ENCODE measurements around the gene PPIL6. TPM values are rescaled to one million over a fixed set of nuclear protein-coding genes. Genes with fewer than 3 reads are reported as not detected.

Gene PPIL6
- total and polyA plus RNA-seq, 2 experiments from 2014 or later = 1.7 TPM

DNA sequence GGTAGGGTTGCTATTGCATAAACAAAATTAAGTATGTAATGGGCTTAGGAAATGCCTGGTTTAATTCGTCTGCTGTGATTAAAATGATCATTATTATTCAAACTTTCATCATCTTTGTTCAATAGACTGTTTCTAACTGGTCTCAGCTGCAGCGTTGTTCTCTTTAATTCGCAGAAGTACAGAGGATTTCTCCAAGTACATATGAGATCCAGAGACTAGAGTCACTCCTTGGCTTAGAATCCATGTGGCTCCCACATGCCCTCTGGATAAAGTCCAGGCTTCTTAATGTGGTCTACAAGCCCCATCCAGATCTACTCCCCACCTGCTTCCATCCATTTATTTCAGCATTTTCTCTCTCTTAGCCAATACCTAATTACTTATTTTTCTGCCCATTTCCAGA is 43.7 kb upstream of the PPIL6 start (continued):
- TF ChIP-seq EZH2 (IDR thresholded peaks at IDR 0.05; ENCODE audit: low read depth, unreplicated experiment) = no peak
- TF ChIP-seq NANOG (IDR thresholded peaks at IDR 0.05; ENCODE audit: borderline replicate concordance) = no peak
- TF ChIP-seq STAT1 (IDR thresholded peaks at IDR 0.05; ENCODE audit: unreplicated experiment) = no peak
- TF ChIP-seq, protein P1, sequence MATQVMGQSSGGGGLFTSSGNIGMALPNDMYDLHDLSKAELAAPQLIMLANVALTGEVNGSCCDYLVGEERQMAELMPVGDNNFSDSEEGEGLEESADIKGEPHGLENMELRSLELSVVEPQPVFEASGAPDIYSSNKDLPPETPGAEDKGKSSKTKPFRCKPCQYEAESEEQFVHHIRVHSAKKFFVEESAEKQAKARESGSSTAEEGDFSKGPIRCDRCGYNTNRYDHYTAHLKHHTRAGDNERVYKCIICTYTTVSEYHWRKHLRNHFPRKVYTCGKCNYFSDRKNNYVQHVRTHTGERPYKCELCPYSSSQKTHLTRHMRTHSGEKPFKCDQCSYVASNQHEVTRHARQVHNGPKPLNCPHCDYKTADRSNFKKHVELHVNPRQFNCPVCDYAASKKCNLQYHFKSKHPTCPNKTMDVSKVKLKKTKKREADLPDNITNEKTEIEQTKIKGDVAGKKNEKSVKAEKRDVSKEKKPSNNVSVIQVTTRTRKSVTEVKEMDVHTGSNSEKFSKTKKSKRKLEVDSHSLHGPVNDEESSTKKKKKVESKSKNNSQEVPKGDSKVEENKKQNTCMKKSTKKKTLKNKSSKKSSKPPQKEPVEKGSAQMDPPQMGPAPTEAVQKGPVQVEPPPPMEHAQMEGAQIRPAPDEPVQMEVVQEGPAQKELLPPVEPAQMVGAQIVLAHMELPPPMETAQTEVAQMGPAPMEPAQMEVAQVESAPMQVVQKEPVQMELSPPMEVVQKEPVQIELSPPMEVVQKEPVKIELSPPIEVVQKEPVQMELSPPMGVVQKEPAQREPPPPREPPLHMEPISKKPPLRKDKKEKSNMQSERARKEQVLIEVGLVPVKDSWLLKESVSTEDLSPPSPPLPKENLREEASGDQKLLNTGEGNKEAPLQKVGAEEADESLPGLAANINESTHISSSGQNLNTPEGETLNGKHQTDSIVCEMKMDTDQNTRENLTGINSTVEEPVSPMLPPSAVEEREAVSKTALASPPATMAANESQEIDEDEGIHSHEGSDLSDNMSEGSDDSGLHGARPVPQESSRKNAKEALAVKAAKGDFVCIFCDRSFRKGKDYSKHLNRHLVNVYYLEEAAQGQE (IDR thresholded peaks at IDR 0.05; ENCODE audit: unreplicated experiment) = no peak
- TF ChIP-seq, protein P2, sequence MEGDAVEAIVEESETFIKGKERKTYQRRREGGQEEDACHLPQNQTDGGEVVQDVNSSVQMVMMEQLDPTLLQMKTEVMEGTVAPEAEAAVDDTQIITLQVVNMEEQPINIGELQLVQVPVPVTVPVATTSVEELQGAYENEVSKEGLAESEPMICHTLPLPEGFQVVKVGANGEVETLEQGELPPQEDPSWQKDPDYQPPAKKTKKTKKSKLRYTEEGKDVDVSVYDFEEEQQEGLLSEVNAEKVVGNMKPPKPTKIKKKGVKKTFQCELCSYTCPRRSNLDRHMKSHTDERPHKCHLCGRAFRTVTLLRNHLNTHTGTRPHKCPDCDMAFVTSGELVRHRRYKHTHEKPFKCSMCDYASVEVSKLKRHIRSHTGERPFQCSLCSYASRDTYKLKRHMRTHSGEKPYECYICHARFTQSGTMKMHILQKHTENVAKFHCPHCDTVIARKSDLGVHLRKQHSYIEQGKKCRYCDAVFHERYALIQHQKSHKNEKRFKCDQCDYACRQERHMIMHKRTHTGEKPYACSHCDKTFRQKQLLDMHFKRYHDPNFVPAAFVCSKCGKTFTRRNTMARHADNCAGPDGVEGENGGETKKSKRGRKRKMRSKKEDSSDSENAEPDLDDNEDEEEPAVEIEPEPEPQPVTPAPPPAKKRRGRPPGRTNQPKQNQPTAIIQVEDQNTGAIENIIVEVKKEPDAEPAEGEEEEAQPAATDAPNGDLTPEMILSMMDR (conservative IDR thresholded peaks at IDR 0.05; ENCODE audit: low read depth in 2 of 2) = no peak
- no peak for TF ChIP-seq ZNF114 (CRISPR knock-in tag; IDR thresholded peaks at IDR 0.05)

DNA sequence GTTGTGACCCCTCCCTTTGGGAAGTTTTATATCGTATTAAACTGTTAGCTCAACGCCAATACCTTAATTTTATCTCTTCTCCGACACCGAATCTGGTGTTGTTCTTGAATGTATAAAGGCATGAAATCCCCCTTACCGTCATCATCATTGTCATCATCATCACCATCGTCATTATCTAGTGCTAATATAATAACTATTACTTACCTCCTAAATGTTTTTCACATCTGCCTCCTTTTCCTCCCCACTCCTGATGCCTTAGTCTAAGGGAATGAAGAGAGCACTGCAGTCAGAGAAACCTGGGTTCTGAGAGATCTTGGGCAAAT is 43.3 kb upstream of the PPIL6 start:
- DNase-seq (ENCODE audit: low spot score) = no peak
- H3K27ac ChIP-seq (ENCODE audit: low read depth) = no peak overlapping the region
- TF ChIP-seq EZH2phosphoT487 (IDR thresholded peaks at IDR 0.05; ENCODE audit: unreplicated experiment) (no peak), STAT1 (IDR thresholded peaks at IDR 0.05; ENCODE audit: unreplicated experiment) (no peak), CREB1 (CRISPR knock-in tag; IDR thresholded peaks at IDR 0.05; ENCODE audit: low read depth) (0 out of 2 replicates have a peak, but pooled peaks have one; percentile 31)
- Mint-ChIP-seq H3K27me3 (ENCODE audit: insufficient read depth, low read depth, poor library complexity) (peaks cover 2% of the 10 kb centered on the region), H3K27ac (no peak overlapping the region), H3K9me3 (no peaks in the 10 kb centered on the region), H3K36me3 (ENCODE audit: low read depth) (peaks cover 33% of the 10 kb centered on the region), H3K4me1 (peaks cover 43% of the 10 kb centered on the region), H3K4me3 (peak overlapping the region; percentile 70)
- peak overlapping the region; percentile 85 for H3K4me2 ChIP-seq
- H3K4me1 ChIP-seq (ENCODE audit: insufficient read depth) = peaks cover 38% of the 10 kb centered on the region
- ATAC-seq = no peak
- H2AFZ ChIP-seq = peak overlapping the region; percentile 86; the same call in 1 of the 2 replicates
- H3F3A ChIP-seq (replicated peaks; ENCODE audit: low read depth) = no peaks in the 10 kb centered on the region
- H4K20me1 ChIP-seq (replicated peaks; ENCODE audit: insufficient read depth) = peaks cover 24% of the 10 kb centered on the region
- peaks cover 20% of the 10 kb centered on the region; the same call in 1 of the 2 replicates for H3K36me3 ChIP-seq (ENCODE audit: insufficient read depth)
- H3K79me2 ChIP-seq (replicated peaks; ENCODE audit: insufficient read depth) = peaks cover 41% of the 10 kb centered on the region
- H3K27me3 ChIP-seq (ENCODE audit: insufficient read depth) = no peaks in the 10 kb centered on the region
- peak overlapping the region; percentile 60 for H3K4me3 ChIP-seq
- no peaks in the 10 kb centered on the region for H3K9me2 ChIP-seq (ENCODE audit: insufficient read depth)
